GM13977 (cell line): Measurements from ENCODE around the gene LYAR.
A peak's percentile ranks its signal among the peaks of the same experiment; 100 is the strongest.

Source experiments
- DNase-seq: peaks from one replicate; pipeline ENCODE4 v3.0.0; 2012; ENCODE audit warnings: low spot score
- CTCF ChIP-seq: IDR thresholded peaks from 2 replicates; pipeline ENCODE4 v1.5.1; 2012; ENCODE audit warnings: mild to moderate bottlenecking, control low read depth; ENCODE audit not compliant: insufficient read depth; ENCODE audit errors: extremely low read depth, missing control alignments
- in situ Hi-C: fragments of 300-500 bp; cut with MboI; formaldehyde crosslinking; loops from one replicate; pipeline ENCODE4 v1.12.0; 2022; ENCODE audit warnings: low sequenced_read_pairs, low pct_unique_long_range_greater_than_20kb, mixed read lengths, inconsistent platforms; ENCODE audit not compliant: unreplicated experiment

The LYAR gene

GRCh38 chr4:4299006-4299405 is 9.1 kb upstream of the LYAR start:
- in situ Hi-C loops = no loop called here
- TF ChIP-seq CTCF = no peak
- no peak for DNase-seq

- TF ChIP-seq CTCF = no peak
- no peak for DNase-seq
- in situ Hi-C loops = no loop called here
These were observed 6.4 kb upstream of the LYAR start for GRCh38 chr4:4296283-4296846.

GRCh38 chr4:4293279-4293678 is 3.3 kb upstream of the LYAR start:
- no peak for TF ChIP-seq CTCF
- in situ Hi-C loops = no loop called here
- no peak for DNase-seq

GRCh38 chr4:4289597-4289940 is 385 bp downstream of the LYAR start:
- DNase-seq = peak; percentile 34
- in situ Hi-C loops = no loop called here
- TF ChIP-seq CTCF = no peak

GRCh38 chr4:4289055-4289454 is 899 bp downstream of the LYAR start:
- in situ Hi-C loops = no loop called here
- peak; percentile 16 for DNase-seq
- no peak for TF ChIP-seq CTCF

GRCh38 chr4:4288098-4288497 is 1.9 kb downstream of the LYAR start:
- in situ Hi-C loops = no loop called here
- no peak for TF ChIP-seq CTCF
- no peak for DNase-seq

- no peak for TF ChIP-seq CTCF
- no peak for DNase-seq
- in situ Hi-C loops = no loop called here
These were observed 4.9 kb downstream of the LYAR start for GRCh38 chr4:4284827-4285618.
